OCI-LY3 (cell line): ENCODE data around the gene CST3.
"Not testable (repeated sequence)": the region's sequence is repeated elsewhere in the genome, so short reads cannot be mapped to it uniquely, and the experiment has no call there.

Source experiments
- H2AFZ ChIP-seq: fragments of 200-600, 300-600 bp; shearing (Covaris generic); 2 replicates; pipeline ENCODE4 v1.6.0; 2014; ENCODE audit warnings: antibody characterized with exemption, low read depth, low read length
- H3K27ac ChIP-seq: fragments of 200-600, 300-600 bp; sonication (generic); 2 replicates; pipeline ENCODE4 v1.5.1; 2014; ENCODE audit warnings: mild to moderate bottlenecking, low read length, moderate library complexity, mixed read lengths
- H3K27me3 ChIP-seq: fragments of 200-600, 300-600 bp; sonication (generic); 2 replicates; pipeline ENCODE4 v1.6.1; 2014; ENCODE audit warnings: low read depth, low read length, mixed read lengths
- H3K36me3 ChIP-seq: fragments of 200-600, 300-600 bp; sonication (generic); replicated peaks from 2 replicates; pipeline ENCODE3; 2014; ENCODE audit warnings: low read depth, low read length, mixed read lengths
- H3K4me1 ChIP-seq: fragments of 300-600, 200-600 bp; sonication (generic); 2 replicates; pipeline ENCODE4 v1.6.1; 2014; ENCODE audit warnings: low read length, mixed read lengths
- H3K4me2 ChIP-seq: fragments of 200-600, 300-600 bp; sonication (generic); 2 replicates; pipeline ENCODE4 v1.6.1; 2014; ENCODE audit warnings: low read length, mixed read lengths
- H3K4me3 ChIP-seq: fragments of 300-600, 200-600 bp; sonication (generic); 2 replicates; pipeline ENCODE4 v1.5.1; 2014; ENCODE audit warnings: antibody characterized with exemption, mild to moderate bottlenecking, low read length, moderate library complexity
- H3K79me2 ChIP-seq: fragments of 300-600, 200-600 bp; shearing (Covaris generic); 2 replicates; pipeline ENCODE4 v1.6.1; 2014; ENCODE audit warnings: mild to moderate bottlenecking, low read length, mixed read lengths
- H3K9ac ChIP-seq: fragments of 300-600, 200-600 bp; shearing (Covaris generic); 2 replicates; pipeline ENCODE4 v1.6.0; 2014; ENCODE audit warnings: mild to moderate bottlenecking, low read length, moderate library complexity
- H3K9me3 ChIP-seq: fragments of 200-600, 300-600 bp; shearing (Covaris generic); 2 replicates; pipeline ENCODE4 v1.6.1; 2014; ENCODE audit warnings: low read length, mixed read lengths; ENCODE audit not compliant: insufficient read depth
- H4K20me1 ChIP-seq: fragments of 200-600, 300-600 bp; sonication (generic); 2 replicates; pipeline ENCODE4 v1.6.1; 2016; ENCODE audit warnings: low read length, mixed read lengths; ENCODE audit not compliant: insufficient read depth
- CTCF ChIP-seq: fragments of 200-600, 300-600 bp; sonication (generic); IDR thresholded peaks from 2 replicates; pipeline ENCODE4 v1.5.1; 2014; ENCODE audit warnings: antibody characterized with exemption, low read length, low read depth
- EZH2phosphoT487 ChIP-seq: fragments of 200-600 bp; shearing (Covaris generic); IDR thresholded peaks from 2 replicates; pipeline ENCODE4 v1.6.1; 2018; ENCODE audit warnings: antibody characterized with exemption, mixed run types, low read depth

The CST3 gene

GRCh38 chr20:23662276-23662870, 24.6 kb upstream of the CST3 start:
- no peaks in the 10 kb centered on the region for H3K4me1 ChIP-seq
- no peak overlapping the region for H3K9ac ChIP-seq
- no peaks in the 10 kb centered on the region for H3K9me3 ChIP-seq
- no peaks in the 10 kb centered on the region for H3K79me2 ChIP-seq
- no peak overlapping the region for H3K4me3 ChIP-seq
- H3K4me2 ChIP-seq = no peak overlapping the region
- no peak overlapping the region for H2AFZ ChIP-seq
- TF ChIP-seq CTCF = no peak
- no peak for TF ChIP-seq EZH2phosphoT487
- H3K27me3 ChIP-seq = peaks cover 22% of the 10 kb centered on the region
- H4K20me1 ChIP-seq = no peaks in the 10 kb centered on the region
- H3K27ac ChIP-seq = no peak overlapping the region
- no peaks in the 10 kb centered on the region for H3K36me3 ChIP-seq

- H3K9ac ChIP-seq = no peak overlapping the region
- H4K20me1 ChIP-seq = no peaks in the 10 kb centered on the region
- no peak overlapping the region for H3K27ac ChIP-seq
- no peak overlapping the region for H3K4me3 ChIP-seq
- H2AFZ ChIP-seq = no peak overlapping the region
- peaks cover 25% of the 10 kb centered on the region; the same call in 1 of the 2 replicates for H3K27me3 ChIP-seq
- TF ChIP-seq CTCF (no peak), EZH2phosphoT487 (no peak)
- H3K79me2 ChIP-seq = no peaks in the 10 kb centered on the region
- H3K4me1 ChIP-seq = peaks cover 3% of the 10 kb centered on the region
- H3K36me3 ChIP-seq = no peaks in the 10 kb centered on the region
- H3K9me3 ChIP-seq = no peaks in the 10 kb centered on the region
- H3K4me2 ChIP-seq = no peak overlapping the region
Observed at GRCh38 chr20:23661002-23661429, 23.3 kb upstream of the CST3 start.

- Histone ChIP-seq H3K36me3 (no peaks in the 10 kb centered on the region), H3K4me3 (no peak overlapping the region), H3K27ac (no peak overlapping the region), H3K9me3 (no peaks in the 10 kb centered on the region), H3K9ac (no peak overlapping the region), H3K4me2 (no peak overlapping the region), H4K20me1 (no peaks in the 10 kb centered on the region), H3K27me3 (peaks cover 20% of the 10 kb centered on the region; the same call in 1 of the 2 replicates), H3K4me1 (peaks cover 11% of the 10 kb centered on the region), H2AFZ (no peak overlapping the region), H3K79me2 (no peaks in the 10 kb centered on the region)
- TF ChIP-seq CTCF = no peak
- no peak for TF ChIP-seq EZH2phosphoT487
Observed at GRCh38 chr20:23659989-23660837, 22.5 kb upstream of the CST3 start.

- not testable (repeated sequence) for H3K36me3 ChIP-seq, H3K4me2 ChIP-seq, H3K27ac ChIP-seq, H3K9me3 ChIP-seq, H3K79me2 ChIP-seq, H4K20me1 ChIP-seq, H3K4me3 ChIP-seq, H3K9ac ChIP-seq, H2AFZ ChIP-seq
- Histone ChIP-seq H3K4me1 (peaks cover 17% of the 10 kb centered on the region), H3K27me3 (peaks cover 17% of the 10 kb centered on the region; the same call in 1 of the 2 replicates)
Observed at GRCh38 chr20:23659610-23659988, 21.8 kb upstream of the CST3 start.
